Fibroblast of the conjunctiva (primary cell): ENCODE data around the gene CCT7.

Experiments
- DNase-seq: peaks from one replicate; pipeline ENCODE4 v3.0.0-alpha.2; 2010; ENCODE audit warnings: low read depth

Gene CCT7

DNA sequence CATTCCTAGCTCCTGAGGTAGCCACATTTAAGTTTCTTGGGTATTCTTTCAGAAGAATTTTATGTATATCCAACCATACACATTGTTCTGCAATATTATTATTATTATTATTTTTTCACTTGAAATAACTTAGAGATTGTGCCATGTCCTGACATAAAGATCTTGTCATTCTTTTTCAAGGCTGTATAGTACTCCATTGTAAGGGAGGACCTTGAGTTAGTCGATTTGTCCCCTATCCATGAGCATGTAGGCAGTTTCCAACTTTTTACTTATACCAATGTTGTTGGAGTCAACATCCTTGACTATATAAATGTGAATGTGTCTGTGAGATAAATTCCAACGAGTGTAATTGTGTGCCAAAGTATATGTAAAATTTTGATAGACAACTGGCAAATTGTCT lies 60.1 kb downstream of the CCT7 start:
- DNase-seq, result no peak

DNA sequence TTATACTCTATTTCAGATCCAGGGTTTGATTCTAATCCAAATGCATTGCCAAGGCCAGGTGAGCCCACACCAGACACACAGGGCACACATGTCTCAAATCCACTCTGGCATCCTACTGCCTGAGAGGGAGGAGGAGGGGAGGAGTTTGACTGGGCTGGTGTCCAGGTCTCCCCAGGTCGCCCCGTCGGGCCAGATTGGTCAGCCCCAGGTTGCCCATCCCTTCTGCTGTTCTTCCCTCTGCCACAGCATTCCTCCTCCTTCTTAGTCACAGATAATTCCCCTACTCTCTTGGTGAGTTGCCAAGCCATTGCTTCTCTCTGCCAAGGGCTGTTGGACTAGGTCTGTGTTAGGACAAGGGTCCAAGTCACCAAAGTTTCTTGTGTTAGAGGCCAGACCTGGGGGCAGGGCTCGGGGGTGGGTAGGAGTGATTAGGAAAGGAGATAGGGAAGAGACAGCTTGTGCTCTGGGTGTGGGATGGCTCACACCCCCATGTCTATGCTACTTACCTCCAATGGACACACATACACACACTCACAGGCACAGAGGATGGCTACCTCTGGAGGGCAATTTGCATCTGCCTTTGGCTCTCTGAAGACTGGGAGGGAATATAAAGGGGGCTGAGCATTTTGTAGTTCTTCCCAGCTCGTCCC lies 61.8 kb downstream of the CCT7 start:
- DNase-seq, result no peak

DNA sequence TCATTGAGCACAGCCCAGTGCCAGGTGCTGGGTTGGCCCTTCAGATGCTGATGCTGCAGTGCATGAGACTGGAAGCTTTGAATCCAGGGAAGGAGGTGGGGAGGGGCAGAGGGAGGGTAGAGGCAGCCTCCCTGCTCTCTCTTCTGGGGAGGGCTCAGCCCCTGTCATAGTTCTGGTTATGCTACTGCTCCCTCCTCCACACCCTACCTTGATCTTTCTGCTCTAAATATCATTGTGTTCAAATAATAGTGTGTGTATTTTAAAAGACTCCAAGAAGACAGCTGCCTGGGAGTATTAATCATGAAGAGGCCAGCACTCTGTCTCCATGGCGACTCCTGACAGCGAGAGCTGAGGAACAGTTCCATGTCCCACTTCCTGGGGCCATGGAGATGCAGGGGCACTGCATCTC lies 63.0 kb downstream of the CCT7 start:
- no peak for DNase-seq

DNA sequence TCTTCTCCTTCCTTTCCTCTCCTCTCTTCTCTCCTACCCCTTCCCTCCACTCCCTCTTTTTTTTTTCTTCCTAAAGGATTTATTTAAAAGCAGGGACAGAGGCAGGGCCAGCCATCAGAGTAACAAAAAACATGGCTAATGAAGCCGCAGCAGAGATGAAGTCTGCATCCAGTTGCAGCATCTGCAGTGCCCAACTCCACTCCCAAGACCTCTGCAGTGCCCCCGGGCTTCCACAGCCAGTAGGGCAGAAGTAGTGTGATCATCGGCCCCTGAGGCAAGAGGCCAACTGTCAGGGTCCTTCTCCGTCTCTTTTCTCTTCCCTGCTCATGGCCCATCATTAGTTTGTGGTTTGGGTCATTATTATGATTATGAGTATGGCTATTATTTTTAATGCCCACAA lies 63.5 kb downstream of the CCT7 start:
- DNase-seq, result no peak

DNA sequence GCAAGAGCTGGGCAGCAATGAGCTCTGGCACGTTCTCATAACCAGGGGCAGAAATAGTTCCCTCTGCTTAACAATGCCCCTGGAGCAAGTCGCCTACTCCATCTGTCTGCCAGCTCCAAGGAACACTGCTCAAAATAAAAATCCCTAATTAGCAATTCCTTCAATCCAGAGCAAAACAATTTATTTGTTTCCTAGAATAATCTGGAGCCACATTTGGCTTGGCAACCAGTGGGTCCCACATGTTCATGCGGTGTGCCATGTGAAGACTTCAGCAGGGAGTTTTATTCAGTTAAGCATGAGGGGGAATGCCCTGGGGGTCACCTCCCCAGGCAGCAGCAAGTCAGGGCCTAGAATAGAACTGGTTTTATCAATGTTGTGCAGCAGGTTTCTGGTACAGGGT lies 66.8 kb downstream of the CCT7 start:
- no peak for DNase-seq

DNA sequence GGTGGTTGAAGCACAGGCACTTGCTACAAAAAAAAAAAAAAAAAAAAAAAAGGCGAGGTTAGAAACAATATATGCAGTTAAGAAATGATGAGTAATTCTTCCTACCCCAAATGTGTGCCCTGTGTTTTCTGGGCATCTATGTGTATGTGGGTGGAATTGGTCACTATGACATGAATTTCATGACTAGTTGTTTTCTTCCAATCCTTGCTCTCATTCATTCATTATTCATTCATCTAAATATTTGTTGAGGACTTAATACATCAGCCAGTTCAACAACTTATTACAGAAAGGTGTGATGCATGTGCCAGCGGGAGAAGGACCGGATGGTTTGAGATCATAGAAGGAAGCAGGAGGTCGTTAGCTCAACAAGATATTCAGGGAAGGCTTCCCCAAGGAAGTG lies 67.5 kb downstream of the CCT7 start:
- DNase-seq, result no peak
